ENCODE data around the gene IQCE. TPM values are rescaled to one million over a fixed set of nuclear protein-coding genes. Genes with fewer than 3 reads are reported as not detected.

IQCE gene
- total and polyA plus RNA-seq, 10 of the 15 experiments (the other 5 are each of a cell fraction or from before 2014, with no cell fraction given), result 0.37 to 8.1 (median 3.7) TPM

GRCh38 chr7:2575733-2576340 lies 17.1 kb downstream of the IQCE start:
- H3K4me3 ChIP-seq, result no peak overlapping the region
- no peaks in the 10 kb centered on the region for H3K79me2 ChIP-seq (ENCODE audit: control insufficient read depth, insufficient read depth, low read length)
- intact Hi-C loops (cut with micrococcal nuclease; ENCODE audit: unreplicated experiment) (no loop called here), in situ Hi-C loops (cut with MboI) (no loop called here)
- no peak overlapping the region for H3K4me2 ChIP-seq (ENCODE audit: control insufficient read depth, insufficient read depth)
- FAIRE-seq (no peak), ATAC-seq (no peak), DNase-seq (ENCODE audit: low read depth, low spot score) (no peak)
- H2AFZ ChIP-seq (ENCODE audit: control insufficient read depth, low read depth, low read length), result no peak overlapping the region
- no peak overlapping the region for H3K9ac ChIP-seq (ENCODE audit: control insufficient read depth, insufficient read depth, low read length)
- no TSS peak for BruUV-seq (replicated peaks)
- peaks cover 2 to 5% of the 10 kb centered on the region in 2 experiments; a peak in 2 of 4 replicates for H3K36me3 ChIP-seq (ENCODE audit: control insufficient read depth in 2 of 2, insufficient read depth in 2 of 2, low read length in 1 of 2)
- SMC1A ChIA-PET (ENCODE audit: uncharacterized antibody, unreplicated experiment), result no interaction called here
- TF ChIP-seq SUPT20H (IDR thresholded peaks at IDR 0.05; ENCODE audit: borderline replicate concordance, control insufficient read depth, low read depth, low read length) (no peak), BCL3 (IDR thresholded peaks at IDR 0.05; ENCODE audit: borderline replicate concordance, insufficient read depth, low read depth, low read length, poor library complexity, severe bottlenecking) (peak; percentile 16)
- H3K4me1 ChIP-seq (ENCODE audit: control insufficient read depth, insufficient read depth, low read length), result no peaks in the 10 kb centered on the region
- WGBS (ENCODE audit: insufficient coverage, insufficient replicate concordance, low lambda C conversion rate, missing lambda C conversion rate), result 91% methylated on average over 21 of the region's 21 CpGs
- CTCF ChIA-PET, result interaction anchor here (1.0 to 1.3 kb wide), 2 partner anchors 20 to 134 kb away, joined by 3 to 5 read pairs; no protein-coding TSS in a partner anchor
- H3K9me3 ChIP-seq (replicated peaks; ENCODE audit: control insufficient read depth, insufficient read depth, low read length), result no peaks in the 10 kb centered on the region
- H3K27ac ChIP-seq (ENCODE audit: control insufficient read depth, insufficient read depth), result no peak overlapping the region
- POLR2A ChIA-PET, result no interaction called here
- RAD21 ChIA-PET (ENCODE audit: unreplicated experiment), result no interaction called here
- no peaks in the 10 kb centered on the region for H3K27me3 ChIP-seq (replicated peaks in 1 of 2; ENCODE audit: control insufficient read depth in 2 of 2, insufficient read depth in 2 of 2, low read length in 1 of 2)
- no peaks in the 10 kb centered on the region for H4K20me1 ChIP-seq (ENCODE audit: control insufficient read depth, insufficient read depth)

GRCh38 chr7:2576742-2577491 lies 18.1 kb downstream of the IQCE start:
- Histone ChIP-seq H2AFZ (ENCODE audit: control insufficient read depth, low read depth, low read length) (no peak overlapping the region), H3K27ac (ENCODE audit: control insufficient read depth, insufficient read depth) (no peak overlapping the region), H3K79me2 (ENCODE audit: control insufficient read depth, insufficient read depth, low read length) (no peaks in the 10 kb centered on the region), H3K9me3 (replicated peaks; ENCODE audit: control insufficient read depth, insufficient read depth, low read length) (no peaks in the 10 kb centered on the region), H3K4me2 (ENCODE audit: control insufficient read depth, insufficient read depth) (no peak overlapping the region), H3K4me1 (ENCODE audit: control insufficient read depth, insufficient read depth, low read length) (no peaks in the 10 kb centered on the region), H3K27me3 (replicated peaks in 1 of 2; ENCODE audit: control insufficient read depth in 2 of 2, insufficient read depth in 2 of 2, low read length in 1 of 2) (no peaks in the 10 kb centered on the region), H3K36me3 (ENCODE audit: control insufficient read depth in 2 of 2, insufficient read depth in 2 of 2, low read length in 1 of 2) (peaks cover 2 to 5% of the 10 kb centered on the region in 2 experiments; a peak in 2 of 4 replicates), H3K9ac (ENCODE audit: control insufficient read depth, insufficient read depth, low read length) (no peak overlapping the region), H3K4me3 (no peak overlapping the region), H4K20me1 (ENCODE audit: control insufficient read depth, insufficient read depth) (no peaks in the 10 kb centered on the region)
- no peak for ATAC-seq
- no peak for FAIRE-seq
- 94% methylated on average over 56 of the region's 56 CpGs for WGBS (ENCODE audit: insufficient coverage, insufficient replicate concordance, low lambda C conversion rate, missing lambda C conversion rate)
- no peak for DNase-seq (ENCODE audit: low read depth, low spot score)
- SMC1A ChIA-PET (ENCODE audit: uncharacterized antibody, unreplicated experiment), result no interaction called here
- BruUV-seq (replicated peaks), result no TSS peak
- POLR2A ChIA-PET, result no interaction called here
- CTCF ChIA-PET, result no interaction called here
- in situ Hi-C loops (cut with MboI), result no loop called here
- RAD21 ChIA-PET (ENCODE audit: unreplicated experiment), result no interaction called here
- intact Hi-C loops (cut with micrococcal nuclease; ENCODE audit: unreplicated experiment), result no loop called here
- TF ChIP-seq HDGF (IDR thresholded peaks at IDR 0.05) (no peak), BCL11A (IDR thresholded peaks at IDR 0.05; ENCODE audit: low read depth, low read length) (no peak), SMAD5 (IDR thresholded peaks at IDR 0.05; ENCODE audit: low read depth) (no peak), NKRF (conservative IDR thresholded peaks at IDR 0.05) (no peak), BCL3 (IDR thresholded peaks at IDR 0.05; ENCODE audit: borderline replicate concordance, insufficient read depth, low read depth, low read length, poor library complexity, severe bottlenecking) (peak; percentile 75), GABPA (IDR thresholded peaks at IDR 0.05; ENCODE audit: low read depth) (no peak), CHD2 (IDR thresholded peaks at IDR 0.05; ENCODE audit: borderline replicate concordance, low read depth, low read length) (no peak)
